H54 (cell line): Measurements from ENCODE around the gene UPP2.

ENCODE experiments used
- DNase-seq: peaks from one replicate; pipeline ENCODE4 v3.0.0; 2011; ENCODE audit warnings: low spot score, mixed read lengths; ENCODE audit not compliant: insufficient read length
- FAIRE-seq: peaks from 3 replicates; lab custom pipeline; 2011; peaks lifted over from hg19 to GRCh38; lab: Jason Lieb, UNC
- POLR2A ChIP-seq: IDR thresholded peaks from 2 replicates; pipeline ENCODE4 v1.6.1; 2011; ENCODE audit warnings: low read depth, mild to moderate bottlenecking, low read length

The UPP2 gene

DNA sequence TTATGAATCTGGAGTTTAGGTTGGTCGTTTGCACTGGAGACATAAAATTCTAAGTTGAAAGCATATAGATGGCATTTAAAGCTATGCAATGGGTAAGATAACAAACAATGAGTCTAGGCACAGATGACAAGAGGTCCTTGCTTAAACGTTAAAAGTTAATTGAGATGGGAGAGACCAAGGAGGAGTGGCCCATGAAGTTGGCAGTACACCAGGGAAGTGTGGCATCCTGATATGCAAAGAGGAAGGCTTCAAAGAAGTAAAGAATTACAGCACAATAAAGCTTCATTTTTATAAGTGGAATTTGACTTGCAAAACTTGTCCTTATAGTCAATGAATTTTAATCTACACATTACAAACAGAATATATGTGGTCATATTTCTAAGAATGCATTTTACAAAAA, 23.2 kb downstream of the UPP2 start:
- no peak for TF ChIP-seq POLR2A
- DNase-seq = no peak
- FAIRE-seq = no peak

DNA sequence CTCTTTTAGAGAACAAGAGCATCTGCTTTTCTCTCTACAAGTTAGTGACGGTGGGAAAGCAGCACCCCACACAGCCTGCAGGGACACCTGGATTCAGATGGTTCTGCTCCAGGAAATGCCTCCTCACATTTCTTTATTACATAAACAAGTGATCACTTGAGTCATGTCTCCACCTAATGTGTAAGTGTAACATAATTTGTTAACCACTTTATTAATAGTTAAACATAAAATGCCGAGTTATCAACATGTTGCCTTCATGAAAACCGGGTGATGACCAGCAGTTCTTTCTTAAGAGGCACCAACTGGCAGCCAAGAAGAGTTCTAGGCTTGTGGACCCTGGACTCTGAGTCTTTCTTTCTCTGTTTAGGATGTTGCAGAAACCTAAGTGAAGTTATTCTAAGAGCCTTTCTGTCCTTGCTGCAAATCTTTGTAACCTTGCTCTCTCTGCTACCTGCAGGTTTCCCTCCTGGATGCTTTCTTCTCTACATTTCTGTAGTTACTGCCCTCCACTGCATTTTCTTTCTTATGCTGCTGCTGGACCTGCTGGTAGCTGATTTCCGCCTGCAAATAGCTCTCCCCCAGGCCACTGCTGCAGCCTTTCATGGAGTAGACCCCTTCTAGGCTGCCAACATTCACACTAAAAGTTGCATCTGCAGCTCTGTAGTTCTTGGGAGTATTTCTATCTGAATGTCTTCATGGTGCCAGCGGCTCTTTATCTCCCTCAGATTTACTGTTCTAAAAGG, 24.3 kb downstream of the UPP2 start:
- DNase-seq (no peak), FAIRE-seq (no peak)
- TF ChIP-seq POLR2A = no peak

DNA sequence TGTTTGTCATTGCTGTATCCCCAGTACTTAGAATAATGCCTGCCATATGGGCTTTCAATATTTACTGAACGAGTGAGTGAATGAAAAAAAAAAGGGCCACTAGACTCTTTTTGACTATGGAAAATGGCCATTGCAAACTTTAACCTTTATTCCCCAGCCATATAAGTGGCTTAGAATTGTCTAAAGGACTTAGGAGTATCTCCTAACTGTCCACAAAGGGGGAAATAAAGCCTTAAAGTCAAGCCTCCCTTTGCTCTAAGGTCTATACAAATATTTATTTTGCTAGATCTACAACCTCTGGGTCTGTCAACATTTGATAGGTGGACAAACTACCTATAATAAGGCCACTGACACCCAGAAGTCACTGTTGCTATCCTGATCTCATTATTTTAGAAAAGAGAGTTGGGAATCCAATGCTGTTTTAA, 25.7 kb downstream of the UPP2 start:
- FAIRE-seq = no peak
- no peak for DNase-seq

DNA sequence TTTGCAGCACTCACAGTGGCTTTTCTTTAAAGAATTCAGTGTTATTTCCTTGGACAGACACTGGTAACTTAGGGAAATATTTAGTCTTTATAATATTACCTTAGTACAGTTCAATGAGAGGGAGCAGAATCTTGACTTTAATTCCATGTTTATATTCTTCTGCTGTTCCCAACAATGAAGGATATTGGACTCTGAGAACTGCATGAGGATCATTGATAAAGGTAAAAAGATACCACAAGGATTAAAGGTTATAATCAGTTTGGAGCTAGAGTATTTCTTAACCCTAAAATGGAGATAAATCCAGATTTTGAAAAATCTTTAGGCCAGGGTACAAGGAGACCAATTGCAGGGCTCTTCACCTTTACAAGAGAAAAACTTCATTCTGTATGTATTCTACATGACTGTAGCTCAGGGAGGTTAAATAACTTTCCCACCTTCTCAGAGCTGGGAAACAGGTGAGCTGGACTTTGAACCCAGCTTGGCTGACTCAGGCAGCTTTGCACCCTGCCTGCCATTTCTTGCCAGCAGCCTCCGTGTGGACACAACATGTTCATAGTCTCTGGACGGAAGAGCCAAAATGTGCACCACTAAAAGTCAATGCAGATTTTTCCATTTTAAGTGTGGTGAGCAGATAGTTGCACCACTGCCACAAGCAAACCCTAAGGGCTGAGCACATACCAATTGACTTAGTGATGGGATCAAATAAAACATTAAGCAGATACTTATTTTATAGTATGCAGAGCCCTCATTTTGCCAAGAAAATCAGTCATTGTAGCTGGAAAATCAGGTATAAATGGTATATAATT, 26.7 kb downstream of the UPP2 start:
- no peak for DNase-seq
- TF ChIP-seq POLR2A = no peak
- FAIRE-seq = no peak

More for the DNA sequence above, 25.7 kb downstream of the UPP2 start:
- TF ChIP-seq POLR2A = no peak

DNA sequence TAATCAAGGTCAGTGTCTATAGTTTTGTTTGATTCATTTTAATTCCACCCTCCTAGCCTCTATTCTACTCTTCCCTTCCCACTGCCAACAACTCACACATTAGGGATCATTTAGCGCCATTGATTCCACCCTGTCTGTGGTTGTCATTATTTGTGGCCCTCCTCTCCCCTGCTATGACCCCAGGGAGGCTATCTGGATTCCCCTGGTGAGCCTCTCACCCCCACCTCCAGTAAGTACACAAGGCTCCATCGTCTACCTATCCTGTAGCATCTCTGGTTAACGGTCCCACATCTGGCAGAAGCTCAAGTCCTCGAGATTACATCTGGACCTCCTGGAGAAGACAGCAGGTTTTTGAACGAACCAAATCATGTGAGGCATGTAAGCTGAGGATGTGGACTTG, 27.4 kb downstream of the UPP2 start:
- no peak for TF ChIP-seq POLR2A
- FAIRE-seq (no peak), DNase-seq (no peak)

DNA sequence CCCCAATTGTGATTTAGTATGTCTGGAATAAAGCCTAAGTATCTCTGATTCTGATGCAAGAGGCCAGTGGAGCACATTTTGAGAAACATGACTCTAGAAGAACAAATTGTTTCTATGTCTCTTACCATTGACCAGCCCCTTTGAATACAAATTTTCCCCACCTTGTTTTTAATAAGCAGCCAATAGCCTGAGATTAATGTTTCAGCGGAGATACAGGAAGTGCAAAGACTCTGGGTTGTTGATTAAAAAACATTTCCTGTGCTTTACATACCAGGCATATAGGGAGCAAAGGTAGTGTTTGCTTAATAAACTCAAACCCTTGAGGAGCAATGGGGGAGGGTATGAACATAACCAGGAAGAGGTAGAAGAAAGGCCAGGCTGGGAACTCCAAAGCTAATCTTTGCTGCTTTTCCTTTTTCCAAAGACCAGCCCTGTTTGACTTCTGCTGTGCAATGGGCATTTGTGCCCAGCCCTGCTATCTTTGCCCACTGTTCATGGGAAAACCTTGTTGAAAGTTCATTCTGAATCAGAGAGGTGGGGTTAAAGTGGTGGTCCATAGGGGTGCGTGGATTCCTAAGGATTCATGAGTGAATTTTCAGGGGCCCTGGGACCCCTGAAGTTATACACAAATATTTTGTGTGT, 29.3 kb downstream of the UPP2 start:
- no peak for TF ChIP-seq POLR2A
- FAIRE-seq (no peak), DNase-seq (no peak)

DNA sequence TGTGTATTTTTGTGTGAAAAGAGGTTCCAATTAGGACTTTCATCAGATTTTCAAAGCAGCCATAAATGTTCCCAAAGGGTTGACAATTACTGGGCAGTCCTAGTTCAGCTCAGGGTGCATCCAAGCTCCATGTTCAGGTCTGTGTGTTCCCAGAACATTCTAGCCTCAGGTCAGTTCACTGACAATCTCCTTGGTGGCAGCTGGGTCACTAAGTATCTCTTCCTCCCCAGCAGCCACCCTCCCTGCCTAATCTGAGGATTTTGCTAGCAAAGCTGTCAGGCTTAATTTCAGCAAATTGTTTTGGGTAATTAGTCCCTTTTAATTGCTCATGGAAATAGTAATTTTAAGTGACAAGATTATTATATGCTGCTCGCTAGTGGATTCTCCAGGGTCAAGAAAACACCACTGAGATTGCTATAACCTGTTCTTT, 29.8 kb downstream of the UPP2 start:
- TF ChIP-seq POLR2A = no peak
- DNase-seq (no peak), FAIRE-seq (no peak)

DNA sequence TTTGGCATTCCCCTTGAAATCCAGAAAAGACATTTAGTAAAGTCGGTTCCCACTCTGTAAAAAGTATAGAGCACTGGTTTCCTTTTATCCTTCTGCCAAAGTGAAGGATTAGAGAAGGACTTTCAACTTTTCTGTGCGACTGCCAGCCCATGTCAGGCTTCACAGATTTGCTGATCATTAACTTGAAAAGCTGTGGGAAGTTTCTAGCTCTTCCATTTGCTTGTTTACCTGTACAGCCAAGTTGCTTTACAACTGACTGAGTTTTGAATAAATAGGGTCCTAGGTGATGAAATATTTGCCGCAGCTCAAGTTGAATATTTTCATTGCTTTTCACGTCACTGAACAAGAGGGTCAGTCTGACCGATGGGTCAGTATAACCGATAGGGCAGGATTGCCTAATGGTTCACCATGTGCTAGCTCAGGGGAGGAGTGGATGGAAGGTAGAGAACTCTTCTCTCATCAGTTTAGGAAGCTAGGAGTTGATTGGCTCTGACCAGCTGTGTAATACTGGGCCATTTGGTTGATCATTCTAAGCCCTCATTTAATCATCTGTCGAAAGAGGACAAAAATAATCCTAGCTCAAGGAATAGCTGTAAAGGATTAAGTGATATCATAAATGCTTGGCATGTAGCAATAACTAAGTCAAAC, 30.4 kb downstream of the UPP2 start:
- FAIRE-seq (no peak), DNase-seq (no peak)
- no peak for TF ChIP-seq POLR2A

DNA sequence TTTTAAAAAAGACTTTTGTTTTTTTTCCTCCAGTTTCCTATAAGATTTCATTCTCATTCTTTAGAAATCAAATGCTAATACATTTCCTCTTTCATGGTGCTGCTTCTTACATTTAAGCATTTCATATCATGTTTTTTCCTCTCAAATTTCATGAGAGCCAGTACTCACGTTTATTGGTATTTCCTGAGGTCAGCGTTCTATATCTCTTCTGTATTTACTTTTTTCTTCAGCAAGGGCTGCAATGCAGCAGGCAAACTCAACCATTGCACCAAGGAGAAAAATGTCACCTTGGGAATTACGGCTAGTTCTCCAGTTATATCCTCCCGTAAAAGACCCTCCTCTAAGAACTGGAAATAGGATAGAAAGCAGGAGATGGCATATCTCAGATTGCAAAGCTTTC, 32.4 kb downstream of the UPP2 start:
- no peak for TF ChIP-seq POLR2A

DNA sequence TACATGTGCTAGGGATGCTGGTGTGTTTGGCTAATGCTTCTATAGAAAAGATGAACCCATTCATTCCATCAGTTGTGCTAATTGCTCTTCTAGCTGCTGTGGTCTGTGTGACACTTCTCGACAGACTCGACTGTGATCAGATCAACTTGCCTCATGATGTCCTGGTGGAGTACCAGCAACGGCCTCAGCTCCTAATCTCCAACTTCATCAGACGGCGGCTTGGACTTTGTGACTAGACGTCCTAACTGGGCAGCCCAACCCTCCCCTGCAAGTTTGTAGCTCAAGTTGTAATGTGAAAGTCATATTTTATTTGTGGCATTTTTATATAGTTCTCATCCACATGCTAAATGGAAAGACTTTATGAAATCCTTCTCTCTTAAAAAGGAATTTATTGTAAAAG, 33.0 kb downstream of the UPP2 start:
- FAIRE-seq (no peak), DNase-seq (no peak)
- TF ChIP-seq POLR2A = no peak

More for the DNA sequence above, 32.4 kb downstream of the UPP2 start:
- DNase-seq (no peak), FAIRE-seq (no peak)

DNA sequence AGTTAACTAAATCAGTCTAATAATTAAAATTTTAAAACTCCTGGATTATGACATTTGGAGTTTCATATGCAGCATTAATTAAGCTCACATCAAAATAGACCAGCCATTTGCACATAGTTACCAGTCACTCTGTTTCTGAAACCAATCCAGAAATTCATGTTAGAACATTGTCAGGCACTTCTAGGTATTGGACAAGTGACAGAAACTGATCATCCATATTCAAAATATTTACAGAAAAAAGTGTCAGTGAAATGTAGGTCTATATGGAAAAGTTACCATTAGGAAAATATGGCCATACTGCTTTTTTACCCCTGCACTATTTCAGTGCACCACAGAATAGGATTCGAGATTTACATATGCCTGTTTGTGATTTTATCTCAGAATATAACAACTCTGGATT, 33.4 kb downstream of the UPP2 start:
- FAIRE-seq (no peak), DNase-seq (no peak)
- TF ChIP-seq POLR2A = no peak

DNA sequence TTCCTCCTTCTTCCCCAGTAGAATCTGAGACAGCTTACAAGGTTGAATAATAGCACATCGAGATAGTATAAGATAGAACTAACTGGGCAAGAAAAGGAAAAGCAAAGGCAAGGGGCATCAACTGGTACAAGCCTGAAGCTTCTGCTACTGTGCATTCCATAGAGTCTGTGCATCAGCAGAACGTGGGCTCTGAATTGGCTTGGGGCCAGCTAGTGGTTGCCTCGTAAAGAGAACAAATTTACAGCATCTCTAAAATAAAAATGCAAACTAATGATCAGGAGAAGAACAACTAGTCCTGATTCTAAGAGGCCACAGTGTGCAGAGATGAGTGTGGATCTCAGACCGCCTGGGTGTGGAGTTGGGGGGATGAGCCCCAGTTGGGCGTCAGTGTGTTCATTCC, 36.6 kb downstream of the UPP2 start:
- FAIRE-seq = no peak
- DNase-seq = no peak
- TF ChIP-seq POLR2A = no peak

DNA sequence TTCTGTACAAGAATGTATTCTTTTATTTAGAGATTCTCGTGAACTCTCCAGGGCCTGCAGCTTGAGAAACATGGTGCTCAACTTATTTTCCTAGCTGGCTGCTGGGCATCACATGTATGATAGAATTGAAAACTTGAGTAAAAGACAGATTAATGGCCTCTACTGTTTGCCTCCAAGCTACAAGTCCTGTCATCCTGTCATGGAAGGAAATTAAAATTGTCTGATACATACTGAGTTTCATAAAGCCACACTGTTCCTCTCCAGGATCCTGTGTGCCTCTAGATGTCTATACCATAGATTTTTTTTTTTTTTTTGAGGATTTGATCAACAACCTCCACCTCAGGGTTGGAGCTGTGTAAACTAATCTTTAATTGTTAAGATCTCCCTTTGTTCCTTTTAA, 38.5 kb downstream of the UPP2 start:
- no peak for TF ChIP-seq POLR2A
- DNase-seq (no peak), FAIRE-seq (no peak)

DNA sequence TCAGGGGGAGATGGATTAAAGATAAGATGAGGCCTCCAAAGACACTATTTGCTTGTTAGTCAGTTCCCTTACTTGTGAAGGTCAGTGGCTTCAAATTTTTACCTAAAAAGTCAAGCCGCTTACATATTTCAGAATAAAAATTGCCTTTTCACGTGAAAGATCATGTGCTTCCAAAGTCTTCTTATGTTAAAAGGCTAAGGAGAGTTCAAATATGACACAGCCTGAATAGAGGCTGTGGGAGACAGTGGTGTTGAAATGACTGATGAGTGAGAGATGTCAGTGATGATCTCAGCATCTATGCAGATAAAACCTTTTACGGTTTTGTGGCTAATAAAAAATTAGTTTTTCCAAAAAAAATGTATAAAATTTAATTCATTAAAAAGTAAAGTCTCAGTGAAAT, 40.5 kb downstream of the UPP2 start:
- TF ChIP-seq POLR2A = no peak
- FAIRE-seq (no peak), DNase-seq (no peak)
